Nephron (organoid): ENCODE measurements around the gene NKX1-2.

Experiments
- H3K27ac Mint-ChIP-seq, 3 experiments: 2 replicates each; pipeline ENCODE4 v1.8.0; 2020; ENCODE audit warnings: mixed read lengths in 3 of 3, mild to moderate bottlenecking in 2 of 3, moderate library complexity in 1 of 3
- H3K27me3 Mint-ChIP-seq: 2 replicates; pipeline ENCODE4 v1.8.0; 2021; ENCODE audit warnings: low read depth, mild to moderate bottlenecking, moderate library complexity, mixed read lengths
- H3K36me3 Mint-ChIP-seq: 2 replicates; pipeline ENCODE4 v1.8.0; 2020; ENCODE audit warnings: low read depth, mixed read lengths
- H3K4me1 Mint-ChIP-seq: 2 replicates; pipeline ENCODE4 v1.8.0; 2020; ENCODE audit warnings: mixed read lengths
- H3K4me3 Mint-ChIP-seq, 3 experiments: 2 replicates each; pipeline ENCODE4 v1.8.0; 2020; ENCODE audit warnings: mild to moderate bottlenecking in 3 of 3, mixed read lengths in 3 of 3, moderate library complexity in 2 of 3
- H3K9me3 Mint-ChIP-seq: 2 replicates; pipeline ENCODE4 v1.8.0; 2020; ENCODE audit warnings: mixed read lengths
- CTCF ChIP-seq, 3 experiments: fragments of 200-600 bp; sonication (generic); IDR thresholded peaks; one replicate each; pipeline ENCODE4 v1.5.0; 2021; ENCODE audit warnings: antibody characterized with exemption in 3 of 3; ENCODE audit not compliant: unreplicated experiment in 3 of 3

The NKX1-2 gene

GRCh38 chr10:124455441-124455840, 5.6 kb upstream of the NKX1-2 start:
- Mint-ChIP-seq H3K36me3 (no peaks in the 10 kb centered on the region), H3K4me3 (no peak overlapping the region), H3K9me3 (no peaks in the 10 kb centered on the region)

GRCh38 chr10:124453960-124454610, 4.2 kb upstream of the NKX1-2 start:
- no peaks in the 10 kb centered on the region for H3K9me3 Mint-ChIP-seq
- no peak for TF ChIP-seq CTCF (IDR thresholded peaks at IDR 0.05; ENCODE audit: unreplicated experiment in 3 of 3)
- no peak overlapping the region for H3K4me3 Mint-ChIP-seq
- H3K27me3 Mint-ChIP-seq: peaks cover 84% of the 10 kb centered on the region
- H3K4me1 Mint-ChIP-seq: peaks cover 17% of the 10 kb centered on the region
- H3K27ac Mint-ChIP-seq: no peak overlapping the region
- no peaks in the 10 kb centered on the region for H3K36me3 Mint-ChIP-seq

More at GRCh38 chr10:124455441-124455840, 5.6 kb upstream of the NKX1-2 start:
- Mint-ChIP-seq H3K4me1 (peaks cover 9% of the 10 kb centered on the region), H3K27ac (no peak overlapping the region), H3K27me3 (peaks cover 83% of the 10 kb centered on the region)
- TF ChIP-seq CTCF (IDR thresholded peaks at IDR 0.05; ENCODE audit: unreplicated experiment in 3 of 3): no peak

- peaks cover 98% of the 10 kb centered on the region for H3K27me3 Mint-ChIP-seq
- no peaks in the 10 kb centered on the region for H3K36me3 Mint-ChIP-seq
- TF ChIP-seq CTCF (IDR thresholded peaks at IDR 0.05; ENCODE audit: unreplicated experiment in 3 of 3): no peak
- H3K9me3 Mint-ChIP-seq: no peaks in the 10 kb centered on the region
- H3K4me1 Mint-ChIP-seq: peaks cover 28% of the 10 kb centered on the region
- peak overlapping the region; percentile 56 to 75 (median 69) for H3K4me3 Mint-ChIP-seq
- H3K27ac Mint-ChIP-seq: no peak overlapping the region
Measured at GRCh38 chr10:124451276-124451675, 1.4 kb upstream of the NKX1-2 start.

- Mint-ChIP-seq H3K27ac (no peak overlapping the region), H3K4me1 (peaks cover 28% of the 10 kb centered on the region), H3K9me3 (no peaks in the 10 kb centered on the region), H3K4me3 (peak overlapping the region; percentile 69 to 80 (median 75)), H3K27me3 (peaks cover 98% of the 10 kb centered on the region), H3K36me3 (no peaks in the 10 kb centered on the region)
- TF ChIP-seq CTCF (IDR thresholded peaks at IDR 0.05; ENCODE audit: unreplicated experiment in 3 of 3): no peak
Measured at GRCh38 chr10:124450783-124451057, 885 bp upstream of the NKX1-2 start.

- no peak for TF ChIP-seq CTCF (IDR thresholded peaks at IDR 0.05; ENCODE audit: unreplicated experiment in 3 of 3)
- Mint-ChIP-seq H3K4me1 (peaks cover 28% of the 10 kb centered on the region), H3K9me3 (no peaks in the 10 kb centered on the region), H3K36me3 (no peaks in the 10 kb centered on the region), H3K27me3 (peaks cover 98% of the 10 kb centered on the region), H3K27ac (no peak overlapping the region), H3K4me3 (peak overlapping the region; percentile 61 to 81 (median 63))
Measured at GRCh38 chr10:124449170-124450011, 444 bp downstream of the NKX1-2 start.
